Panc1 (cell line): ENCODE data around the gene MAK. TPM values are rescaled to one million over a fixed set of nuclear protein-coding genes. Genes with fewer than 3 reads are reported as not detected.
"Not testable (repeated sequence)": the region's sequence is repeated elsewhere in the genome, so short reads cannot be mapped to it uniquely, and the experiment has no call there.

ENCODE experiments used
- ATAC-seq: fragments of 200-7000 bp; cut with Tn5 transposase; 2 replicates; pipeline ENCODE4 v1.9.1; 2020; ENCODE audit warnings: mild to moderate bottlenecking, moderate library complexity
- BruUV-seq: library from RNA; stranded (reverse); fragments of 400-500 nt; replicated peaks from 2 replicates; lab custom pipeline; 2021; lab: Mats Ljungman, UMichigan
- CTCF ChIA-PET: fragments of 300-600 bp; sonication (Branson Sonifier 250); formaldehyde crosslinking; loops from one replicate; lab custom pipeline; 2022; ENCODE audit warnings: antibody characterized with exemption; lab: Charles Lee
- POLR2A ChIA-PET: fragments of 300-600 bp; sonication (Branson Sonifier 250); formaldehyde crosslinking; loops from one replicate; lab custom pipeline; 2022; ENCODE audit warnings: antibody characterized with exemption; lab: Charles Lee
- DNase-seq: peaks from one replicate; pipeline ENCODE4 v3.0.0-alpha.2; 2010; ENCODE audit warnings: low read depth, low spot score
- H3K27ac ChIP-seq: 2 replicates; pipeline ENCODE4 v1.5.1; 2011; ENCODE audit warnings: mild to moderate bottlenecking, low read length, inconsistent platforms
- H3K27me3 ChIP-seq: fragments of 200-500 bp; sonication (Bioruptor generic); 2 replicates; pipeline ENCODE4 v1.6.0; 2014; ENCODE audit warnings: low read length, inconsistent platforms; ENCODE audit not compliant: control insufficient read depth, insufficient read depth
- H3K36me3 ChIP-seq: fragments of 200-500 bp; sonication (Bioruptor generic); 2 replicates; pipeline ENCODE4 v1.5.1; 2014; ENCODE audit warnings: inconsistent platforms, mild to moderate bottlenecking, low read length, moderate library complexity; ENCODE audit not compliant: control insufficient read depth, insufficient read depth
- H3K4me1 ChIP-seq: 2 replicates; pipeline ENCODE4 v1.5.1; 2011; ENCODE audit warnings: inconsistent platforms, mild to moderate bottlenecking, low read length, moderate library complexity; ENCODE audit not compliant: control insufficient read depth, insufficient read depth
- H3K4me3 ChIP-seq, 2 experiments: 2 replicates each; pipeline ENCODE4 v1.5.1; 2011 to 2012; ENCODE audit warnings: low read depth in 2 of 2, low read length in 2 of 2, mild to moderate bottlenecking in 2 of 2, inconsistent platforms in 1 of 2, moderate library complexity in 1 of 2
- H3K9me3 ChIP-seq: fragments of 200-500 bp; sonication (Bioruptor generic); 2 replicates; pipeline ENCODE4 v1.5.1; 2014; ENCODE audit warnings: low read depth, mild to moderate bottlenecking, inconsistent platforms, low read length, moderate library complexity; ENCODE audit not compliant: control insufficient read depth, insufficient read depth
- POLR2AphosphoS5 ChIP-seq: IDR thresholded peaks from 2 replicates; pipeline ENCODE4 v1.6.1; 2012; ENCODE audit warnings: mild to moderate bottlenecking, low read depth, low read length, moderate library complexity
- REST ChIP-seq, 2 experiments: IDR thresholded peaks; 2 replicates each; pipeline ENCODE4 v1.6.1; 2011 to 2012; ENCODE audit warnings: low read depth in 2 of 2, control low read depth in 1 of 2, low read length in 1 of 2, mild to moderate bottlenecking in 1 of 2, moderate library complexity in 1 of 2; ENCODE audit not compliant: insufficient read depth in 1 of 2
- SIN3A ChIP-seq: IDR thresholded peaks from 2 replicates; pipeline ENCODE4 v1.6.1; 2012; ENCODE audit warnings: low read depth, mild to moderate bottlenecking, low read length, moderate library complexity, borderline replicate concordance; ENCODE audit not compliant: insufficient read depth
- TCF7L2 ChIP-seq: IDR thresholded peaks from 2 replicates; pipeline ENCODE4 v1.6.1; 2011; ENCODE audit warnings: mild to moderate bottlenecking, low read depth, low read length, inconsistent platforms
- in situ Hi-C: cut with HindIII; loops from 2 replicates; pipeline ENCODE4 v1.10.0; 2016; ENCODE audit warnings: low sequenced_read_pairs, low pct_unique_long_range_greater_than_20kb
- intact Hi-C: fragments of 100-400 bp; cut with micrococcal nuclease; formaldehyde crosslinking; loops from one replicate; pipeline ENCODE4 v1.10.0; 2022; ENCODE audit not compliant: unreplicated experiment
- total RNA-seq: library from RNA; stranded (reverse); gene quantifications from one replicate; pipeline ENCODE4 v1.2.1, GENCODE V29; 2021; ENCODE audit not compliant: unreplicated experiment
- TF ChIP-seq, protein P1 (sequence below): fragments of 450-650 bp; IDR thresholded peaks from 2 replicates; pipeline ENCODE4 v1.5.1; 2017; ENCODE audit warnings: mild to moderate bottlenecking

Gene MAK
- total RNA-seq, 1 experiment from 2014 or later = 0.21 TPM

DNA sequence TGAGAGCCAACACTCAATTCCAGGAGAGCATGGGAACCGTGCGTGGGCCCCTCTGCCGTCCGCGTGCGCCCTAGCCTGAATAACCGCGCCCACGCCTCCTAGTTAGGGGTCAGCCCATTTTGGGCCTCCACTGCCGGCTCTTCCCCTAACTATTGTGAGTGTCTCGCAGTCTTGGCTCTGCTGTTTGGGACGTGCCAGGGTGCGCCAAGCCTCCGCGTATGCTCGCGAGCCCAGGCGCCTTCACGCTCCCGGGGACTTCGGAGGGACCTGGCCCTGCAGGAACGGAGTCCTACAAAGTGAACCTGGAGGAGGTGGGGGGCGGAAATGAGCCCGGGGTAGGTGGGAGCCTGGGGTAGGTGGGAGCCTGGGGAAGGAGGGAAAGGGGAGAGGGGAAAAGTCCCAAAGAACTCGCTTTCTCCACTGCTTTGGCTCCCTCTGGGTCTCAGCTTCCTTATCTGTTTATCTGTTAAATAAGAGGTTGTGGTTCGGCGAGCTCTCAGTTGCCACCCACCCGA is 44.4 kb upstream of the MAK start:
- Histone ChIP-seq H3K4me1 (peaks cover 5% of the 10 kb centered on the region), H3K4me3 (no peak overlapping the region), H3K9me3 (no peaks in the 10 kb centered on the region), H3K27me3 (no peaks in the 10 kb centered on the region), H3K27ac (no peak overlapping the region), H3K36me3 (no peaks in the 10 kb centered on the region)
- ChIA-PET POLR2A (no interaction called here), CTCF (no interaction called here)
- in situ Hi-C loops = no loop called here
- TF ChIP-seq SIN3A = no peak
- TF ChIP-seq REST (IDR thresholded peaks at IDR 0.05; ENCODE audit: insufficient read depth in 1 of 2, low read depth in 2 of 2, low read length in 1 of 2) = no peak
- TF ChIP-seq, protein P1, sequence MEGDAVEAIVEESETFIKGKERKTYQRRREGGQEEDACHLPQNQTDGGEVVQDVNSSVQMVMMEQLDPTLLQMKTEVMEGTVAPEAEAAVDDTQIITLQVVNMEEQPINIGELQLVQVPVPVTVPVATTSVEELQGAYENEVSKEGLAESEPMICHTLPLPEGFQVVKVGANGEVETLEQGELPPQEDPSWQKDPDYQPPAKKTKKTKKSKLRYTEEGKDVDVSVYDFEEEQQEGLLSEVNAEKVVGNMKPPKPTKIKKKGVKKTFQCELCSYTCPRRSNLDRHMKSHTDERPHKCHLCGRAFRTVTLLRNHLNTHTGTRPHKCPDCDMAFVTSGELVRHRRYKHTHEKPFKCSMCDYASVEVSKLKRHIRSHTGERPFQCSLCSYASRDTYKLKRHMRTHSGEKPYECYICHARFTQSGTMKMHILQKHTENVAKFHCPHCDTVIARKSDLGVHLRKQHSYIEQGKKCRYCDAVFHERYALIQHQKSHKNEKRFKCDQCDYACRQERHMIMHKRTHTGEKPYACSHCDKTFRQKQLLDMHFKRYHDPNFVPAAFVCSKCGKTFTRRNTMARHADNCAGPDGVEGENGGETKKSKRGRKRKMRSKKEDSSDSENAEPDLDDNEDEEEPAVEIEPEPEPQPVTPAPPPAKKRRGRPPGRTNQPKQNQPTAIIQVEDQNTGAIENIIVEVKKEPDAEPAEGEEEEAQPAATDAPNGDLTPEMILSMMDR = no peak
- no peak for TF ChIP-seq TCF7L2
- DNase-seq (no peak), ATAC-seq (no peak)
- intact Hi-C loops = no loop called here
- BruUV-seq = no TSS peak

GRCh38 chr6:10882253-10882630 is 43.9 kb upstream of the MAK start:
- in situ Hi-C loops, H3K36me3 ChIP-seq, DNase-seq, intact Hi-C loops, BruUV-seq, H3K4me3 ChIP-seq, H3K9me3 ChIP-seq, H3K27me3 ChIP-seq, CTCF ChIA-PET, H3K27ac ChIP-seq, POLR2A ChIA-PET, H3K4me1 ChIP-seq, ATAC-seq: not testable (repeated sequence)

DNA sequence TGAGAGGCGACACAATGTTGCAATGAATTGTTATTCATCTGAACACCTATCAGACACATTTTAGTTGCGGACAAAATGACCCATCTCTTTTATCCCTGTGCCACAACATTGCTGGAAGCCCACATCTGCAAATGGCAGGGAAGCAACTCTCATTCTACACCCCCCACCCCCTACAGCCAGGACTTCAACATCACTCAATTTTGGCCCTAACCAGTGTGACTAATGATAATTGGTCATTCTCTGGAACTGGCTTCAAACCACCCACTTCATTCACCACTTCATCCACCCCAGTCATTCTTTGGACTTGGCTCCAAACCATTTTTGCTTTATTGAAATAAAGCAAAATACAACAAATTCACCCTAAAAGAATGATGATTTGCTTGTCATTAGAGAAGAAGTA is 42.0 kb upstream of the MAK start:
- ATAC-seq (no peak), DNase-seq (no peak)
- no peaks in the 10 kb centered on the region for H3K9me3 ChIP-seq
- H3K4me1 ChIP-seq = no peaks in the 10 kb centered on the region
- POLR2A ChIA-PET = interaction anchor here (0.6 kb wide), 1 partner anchor 8 kb away, joined by 3 read pairs; no protein-coding TSS in a partner anchor
- no TSS peak for BruUV-seq
- intact Hi-C loops (no loop called here), in situ Hi-C loops (no loop called here)
- H3K27me3 ChIP-seq = no peaks in the 10 kb centered on the region
- CTCF ChIA-PET = no interaction called here
- TF ChIP-seq REST (IDR thresholded peaks at IDR 0.05; ENCODE audit: insufficient read depth in 1 of 2, low read depth in 2 of 2, low read length in 1 of 2) (no peak), TCF7L2 (no peak), POLR2AphosphoS5 (no peak), SIN3A (no peak)
- TF ChIP-seq, protein P1 = no peak
- no peak overlapping the region for H3K4me3 ChIP-seq
- H3K27ac ChIP-seq = no peak overlapping the region
- H3K36me3 ChIP-seq = no peaks in the 10 kb centered on the region
